Measurements from ENCODE around the gene ADCY5.

The ADCY5 gene

DNA sequence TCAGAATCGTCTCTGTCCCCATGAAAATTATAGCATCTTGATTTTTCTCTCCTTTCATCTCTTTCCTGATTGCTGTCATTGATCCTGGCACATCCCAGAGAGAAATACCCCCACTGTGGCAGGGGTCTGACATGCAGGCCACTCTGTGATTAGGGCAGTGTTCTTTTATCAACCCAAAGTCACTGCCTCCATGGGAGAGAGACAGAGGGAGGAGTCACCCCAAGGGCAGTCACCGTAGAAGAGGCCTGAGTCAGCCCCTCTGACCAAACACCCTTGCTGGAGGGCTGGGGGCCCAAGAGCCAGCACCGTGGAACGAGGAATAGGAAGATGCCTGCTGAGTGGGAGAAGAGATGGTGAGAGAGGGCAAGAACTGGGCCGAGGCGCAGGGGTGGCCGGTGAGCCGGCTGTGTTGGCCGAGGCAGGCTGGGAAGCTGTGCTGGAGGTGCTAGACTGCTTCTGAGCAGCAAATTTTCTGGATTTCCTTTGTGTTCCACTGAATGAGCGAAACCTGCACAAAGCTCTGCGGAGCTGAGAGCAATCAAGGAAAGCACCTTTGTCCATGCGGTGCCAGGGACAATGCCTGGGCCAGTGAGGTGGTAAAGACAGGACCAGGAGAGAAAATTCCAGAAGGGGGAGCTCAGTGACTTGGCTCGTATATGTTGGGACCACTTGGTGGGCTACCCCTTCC, 103.8 kb downstream of the ADCY5 start:
- H3K4me3 ChIP-seq (ENCODE audit: low read length), result no peak overlapping the region
- TF ChIP-seq, protein P1, sequence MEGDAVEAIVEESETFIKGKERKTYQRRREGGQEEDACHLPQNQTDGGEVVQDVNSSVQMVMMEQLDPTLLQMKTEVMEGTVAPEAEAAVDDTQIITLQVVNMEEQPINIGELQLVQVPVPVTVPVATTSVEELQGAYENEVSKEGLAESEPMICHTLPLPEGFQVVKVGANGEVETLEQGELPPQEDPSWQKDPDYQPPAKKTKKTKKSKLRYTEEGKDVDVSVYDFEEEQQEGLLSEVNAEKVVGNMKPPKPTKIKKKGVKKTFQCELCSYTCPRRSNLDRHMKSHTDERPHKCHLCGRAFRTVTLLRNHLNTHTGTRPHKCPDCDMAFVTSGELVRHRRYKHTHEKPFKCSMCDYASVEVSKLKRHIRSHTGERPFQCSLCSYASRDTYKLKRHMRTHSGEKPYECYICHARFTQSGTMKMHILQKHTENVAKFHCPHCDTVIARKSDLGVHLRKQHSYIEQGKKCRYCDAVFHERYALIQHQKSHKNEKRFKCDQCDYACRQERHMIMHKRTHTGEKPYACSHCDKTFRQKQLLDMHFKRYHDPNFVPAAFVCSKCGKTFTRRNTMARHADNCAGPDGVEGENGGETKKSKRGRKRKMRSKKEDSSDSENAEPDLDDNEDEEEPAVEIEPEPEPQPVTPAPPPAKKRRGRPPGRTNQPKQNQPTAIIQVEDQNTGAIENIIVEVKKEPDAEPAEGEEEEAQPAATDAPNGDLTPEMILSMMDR (IDR thresholded peaks at IDR 0.05; ENCODE audit: insufficient read depth, low read depth, low read length, missing control alignments), result no peak
- no peak for DNase-seq (ENCODE audit: low read depth)

DNA sequence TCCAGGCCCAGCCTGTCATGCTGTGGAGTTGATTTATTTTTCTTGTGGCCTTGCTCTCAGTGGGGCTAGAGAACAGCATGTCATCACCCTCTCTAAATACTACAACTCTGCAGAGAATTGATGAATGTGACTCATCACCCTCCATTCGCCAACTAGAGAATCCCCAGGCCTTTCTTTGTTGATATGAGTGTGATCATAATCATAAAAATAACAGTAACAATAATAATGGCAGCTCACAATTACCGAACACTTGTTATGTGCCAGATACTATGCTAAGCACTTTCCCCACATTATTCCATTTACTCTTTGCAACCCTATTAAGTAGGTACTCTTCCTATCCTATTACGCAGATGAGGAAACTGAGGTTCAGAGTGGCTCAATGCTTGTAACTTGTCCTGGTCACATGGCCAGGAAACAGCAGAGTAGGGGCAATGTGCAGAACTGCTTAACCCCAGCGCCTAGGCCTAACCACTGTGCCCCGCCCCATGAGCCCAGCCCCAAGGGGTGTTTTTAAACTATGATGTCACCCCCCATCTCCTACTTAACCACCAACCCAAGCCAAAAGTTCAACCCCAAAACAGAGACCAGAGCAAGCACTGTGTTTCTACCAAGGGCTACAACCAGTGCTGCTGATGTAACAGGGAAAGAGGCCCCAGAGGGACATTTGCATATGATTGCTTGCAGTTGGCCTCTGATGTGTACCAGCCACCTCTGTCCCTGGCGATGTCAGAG, 104.5 kb downstream of the ADCY5 start:
- DNase-seq (ENCODE audit: low read depth), result no peak
- TF ChIP-seq, protein P1 (IDR thresholded peaks at IDR 0.05; ENCODE audit: insufficient read depth, low read depth, low read length, missing control alignments), result no peak
- H3K4me3 ChIP-seq (ENCODE audit: low read length), result no peak overlapping the region

DNA sequence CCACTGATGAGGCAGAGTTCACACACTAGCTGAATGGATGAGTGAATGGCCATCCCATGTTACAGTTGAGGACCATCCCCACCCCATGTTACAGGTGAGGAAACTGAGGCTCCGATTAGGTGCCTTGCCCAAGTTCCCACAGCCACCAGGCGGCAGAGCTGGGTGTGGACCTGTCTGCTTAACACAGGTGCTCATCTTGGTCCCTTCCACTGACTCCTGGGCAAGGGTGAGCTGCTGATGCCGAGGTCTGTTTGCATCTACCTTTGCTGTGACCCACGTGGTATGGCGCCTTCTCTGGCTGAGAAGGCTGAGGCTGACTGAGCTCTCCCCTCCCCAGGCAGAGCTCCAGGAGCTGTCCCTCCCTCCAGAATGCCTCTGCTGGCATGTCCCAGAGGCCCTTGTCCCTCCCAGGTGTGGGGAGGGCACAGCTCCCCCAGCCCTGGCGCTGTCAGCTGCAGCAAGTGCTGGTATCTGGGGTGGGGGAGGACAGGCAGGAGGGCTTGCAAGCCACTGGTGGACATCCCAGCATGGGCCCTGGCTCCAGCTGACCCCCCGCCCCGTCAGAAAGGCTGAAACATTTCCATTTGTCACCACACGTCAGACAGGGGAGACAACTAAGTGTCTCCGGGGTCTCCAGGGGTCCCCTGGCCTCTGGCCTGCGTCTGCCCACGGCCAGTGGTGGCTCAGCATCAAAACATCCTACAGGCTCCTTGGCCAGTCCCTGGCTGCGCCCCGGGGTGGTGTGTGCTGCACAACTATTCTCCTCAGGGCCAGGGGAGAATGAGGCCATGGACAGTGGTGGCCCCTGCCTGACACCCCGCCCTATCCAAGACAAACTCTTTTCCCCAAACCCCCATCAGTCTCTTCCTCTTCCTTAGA, 105.4 kb downstream of the ADCY5 start:
- no peak overlapping the region for H3K4me3 ChIP-seq (ENCODE audit: low read length)
- TF ChIP-seq, protein P1 (IDR thresholded peaks at IDR 0.05; ENCODE audit: insufficient read depth, low read depth, low read length, missing control alignments), result no peak
- DNase-seq (ENCODE audit: low read depth), result no peak

DNA sequence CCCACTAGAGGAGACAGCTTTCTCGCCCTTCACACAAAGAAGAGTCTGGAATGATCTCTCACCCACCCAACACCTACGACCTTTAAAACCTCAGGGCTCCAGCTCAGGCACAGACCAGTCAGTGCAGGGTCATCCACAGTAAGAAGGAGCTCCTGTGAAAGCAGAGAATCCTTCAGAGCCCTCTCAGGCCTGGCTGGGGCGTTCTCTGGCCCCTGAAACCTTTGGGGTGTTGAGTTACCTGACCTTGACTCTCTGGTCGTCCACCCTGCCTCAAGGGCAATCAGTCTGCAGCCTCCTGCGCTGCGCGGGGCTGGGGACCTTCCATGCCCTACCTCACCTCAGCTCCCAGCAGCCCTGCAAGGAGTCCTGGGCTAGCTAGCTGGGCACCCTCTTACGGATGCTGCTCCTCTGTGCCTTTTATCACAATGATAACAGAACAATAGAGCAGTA, 106.2 kb downstream of the ADCY5 start:
- no peak overlapping the region for H3K4me3 ChIP-seq (ENCODE audit: low read length)
- no peak for DNase-seq (ENCODE audit: low read depth)
- TF ChIP-seq, protein P1 (IDR thresholded peaks at IDR 0.05; ENCODE audit: insufficient read depth, low read depth, low read length, missing control alignments), result no peak

DNA sequence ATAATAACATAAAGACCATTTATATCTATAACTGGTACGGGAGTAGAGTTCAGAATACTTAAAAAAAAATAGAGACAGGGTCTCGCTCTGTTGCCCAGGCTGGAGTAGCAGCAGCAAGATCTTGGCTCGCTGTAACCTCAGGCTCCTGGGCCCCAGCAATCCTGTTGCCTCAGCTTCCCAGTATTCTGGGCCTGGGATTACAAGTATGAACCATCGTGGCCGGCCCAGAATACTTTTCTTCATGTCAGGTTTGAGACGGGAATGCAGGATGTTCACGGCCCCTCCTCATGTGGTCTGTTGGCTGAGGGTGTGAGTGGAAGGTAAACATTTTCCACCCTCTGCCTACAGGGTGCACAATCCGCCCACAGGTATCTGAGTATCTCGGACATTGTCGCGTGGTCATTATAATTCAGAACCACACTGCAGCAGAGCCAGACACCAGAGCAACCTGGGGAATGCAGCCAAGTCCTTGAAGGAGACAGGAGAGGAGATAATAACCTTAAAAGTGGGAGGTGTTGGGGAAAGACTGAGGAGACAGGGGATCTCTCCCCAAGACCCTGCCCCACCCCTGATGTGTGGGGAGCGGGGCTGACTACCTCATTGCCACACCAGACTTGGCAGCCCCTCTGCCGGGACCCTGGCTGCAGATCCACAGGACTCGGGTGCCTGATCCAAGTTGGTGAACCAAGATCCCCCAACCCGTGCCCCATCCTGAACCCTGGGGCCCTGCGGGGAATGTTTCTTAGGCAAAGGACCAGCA, 106.8 kb downstream of the ADCY5 start:
- DNase-seq (ENCODE audit: low read depth), result no peak
- no peak overlapping the region for H3K4me3 ChIP-seq (ENCODE audit: low read length)
- TF ChIP-seq, protein P1 (IDR thresholded peaks at IDR 0.05; ENCODE audit: insufficient read depth, low read depth, low read length, missing control alignments), result no peak

DNA sequence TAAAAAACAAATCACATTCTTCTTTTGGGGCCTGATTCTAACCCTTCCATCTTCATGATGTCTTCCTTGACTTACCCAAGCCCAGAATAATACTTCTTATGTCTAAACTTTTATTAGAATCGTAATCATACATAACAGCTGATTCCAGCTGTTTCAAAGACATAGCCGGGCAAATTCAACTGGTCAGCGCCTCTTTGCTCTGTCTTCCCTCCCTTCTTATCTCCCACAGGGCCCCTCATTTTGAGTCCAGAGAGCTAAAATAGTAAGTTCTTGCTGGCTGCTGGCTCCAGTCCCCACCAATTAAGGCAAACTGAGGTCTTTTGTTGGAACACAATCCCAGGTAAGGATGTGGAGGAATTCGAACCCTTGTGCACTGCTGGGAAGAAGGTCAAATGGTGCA, 108.6 kb downstream of the ADCY5 start:
- TF ChIP-seq, protein P1 (IDR thresholded peaks at IDR 0.05; ENCODE audit: insufficient read depth, low read depth, low read length, missing control alignments), result no peak
- no peak for DNase-seq (ENCODE audit: low read depth)
- no peak overlapping the region for H3K4me3 ChIP-seq (ENCODE audit: low read length)
